HepG2 (cell line): ENCODE results near the gene FRMD5. TPM values are rescaled to one million over a fixed set of nuclear protein-coding genes. Genes with fewer than 3 reads are reported as not detected.

Source experiments
- E2F1 ChIP-seq: sonication (generic); formaldehyde crosslinking; IDR thresholded peaks from 2 replicates; pipeline ENCODE4 v1.5.0; 2020; ENCODE audit warnings: missing genetic modification reagents
- FOXM1 ChIP-seq: sonication (generic); formaldehyde crosslinking; IDR thresholded peaks from 2 replicates; pipeline ENCODE4 v1.5.0; 2020; ENCODE audit warnings: missing genetic modification reagents
- GTF3A ChIP-seq: sonication (generic); formaldehyde crosslinking; conservative IDR thresholded peaks from 2 replicates; pipeline ENCODE4 v1.4.0; 2020; ENCODE audit warnings: mild to moderate bottlenecking, missing genetic modification reagents
- HBP1 ChIP-seq: IDR thresholded peaks from 2 replicates; pipeline ENCODE4 v1.6.1; 2016; ENCODE audit warnings: low read depth, control low read depth
- PBX3 ChIP-seq: sonication (generic); formaldehyde crosslinking; IDR thresholded peaks from 2 replicates; pipeline ENCODE4 v1.8.1; 2023; ENCODE audit warnings: missing genetic modification reagents, inconsistent platforms, borderline replicate concordance
- PRPF4 ChIP-seq: fragments of 200-400 bp; formaldehyde crosslinking; IDR thresholded peaks from 2 replicates; pipeline ENCODE4 v1.6.1; 2016; ENCODE audit warnings: low read length, low read depth; ENCODE audit not compliant: poor library complexity, severe bottlenecking
- SSRP1 ChIP-seq: IDR thresholded peaks from 2 replicates; pipeline ENCODE4 v1.6.1; 2016; ENCODE audit warnings: control low read depth
- TRAFD1 ChIP-seq: sonication (generic); formaldehyde crosslinking; IDR thresholded peaks from 2 replicates; pipeline ENCODE4 v1.5.1; 2020; ENCODE audit warnings: missing genetic modification reagents, mild to moderate bottlenecking, borderline replicate concordance
- ZNF468 ChIP-seq: sonication (generic); formaldehyde crosslinking; IDR thresholded peaks from 2 replicates; pipeline ENCODE4 v1.8.0; 2022; ENCODE audit warnings: mild to moderate bottlenecking, moderate library complexity, missing genetic modification reagents
- ZNF530 ChIP-seq: sonication (generic); formaldehyde crosslinking; IDR thresholded peaks from 2 replicates; pipeline ENCODE4 v1.5.0; 2020; ENCODE audit warnings: low read depth, mild to moderate bottlenecking, missing genetic modification reagents
- ZNF580 ChIP-seq: IDR thresholded peaks from 2 replicates; pipeline ENCODE4 v1.6.1; 2016; ENCODE audit warnings: low read depth, borderline replicate concordance
- ZNF709 ChIP-seq: sonication (generic); formaldehyde crosslinking; IDR thresholded peaks from 2 replicates; pipeline ENCODE4 v1.5.0; 2020; ENCODE audit warnings: mild to moderate bottlenecking, missing genetic modification reagents
- ZNF772 ChIP-seq: sonication (generic); formaldehyde crosslinking; IDR thresholded peaks from 2 replicates; pipeline ENCODE4 v1.5.0; 2020; ENCODE audit warnings: mild to moderate bottlenecking, missing genetic modification reagents
- polyA plus RNA-seq, 8 experiments: library from polyadenylated mRNA; depleted of rRNA in 3 of 8; stranded (reverse) in 7 of 8; unstranded in 1 of 8; fragments of >200 nt; fragmentation: Illumina TruSeq in 4 of 8; extraction: Trizol in 4 of 8; gene quantifications; 2 replicates each; pipeline versions ENCODE4 v1.2.1 to v1.2.3, GENCODE V29; 2011 to 2016; ENCODE audit warnings: low read depth in 4 of 8, missing spikeins in 1 of 8, mixed read lengths in 1 of 8; ENCODE audit not compliant: insufficient read depth in 1 of 8
- total RNA-seq, 5 experiments: library from RNA; depleted of rRNA; stranded (reverse); fragments of >200 nt; fragmentation: Illumina TruSeq; extraction: Trizol; gene quantifications; 2 replicates each; pipeline ENCODE4 v1.2.3, GENCODE V29; 2016; ENCODE audit warnings: low read depth in 1 of 5

The FRMD5 gene
- total and polyA plus RNA-seq, 2 of the 13 experiments (the other 11 are each of a cell fraction or from before 2014, with no cell fraction given) = 0.93 to 1.5 TPM

- TF ChIP-seq SSRP1 (CRISPR knock-in tag) (no peak), ZNF580 (no peak), TRAFD1 (CRISPR knock-in tag) (no peak), PBX3 (no peak), ZNF468 (CRISPR knock-in tag) (no peak), E2F1 (CRISPR knock-in tag) (no peak), PRPF4 (no peak), FOXM1 (CRISPR knock-in tag) (no peak), ZNF709 (no peak), ZNF530 (CRISPR knock-in tag) (no peak), ZNF772 (CRISPR knock-in tag) (no peak), GTF3A (CRISPR knock-in tag) (no peak), HBP1 (CRISPR knock-in tag) (no peak)
These were observed 275.4 kb downstream of the FRMD5 start (continued) for GRCh38 chr15:43919540-43920253.
